Measurements from ENCODE around the gene IRX5. TPM values are rescaled to one million over a fixed set of nuclear protein-coding genes. Genes with fewer than 3 reads are reported as not detected.

The IRX5 gene
- total RNA-seq, 1 donor from 2014 or later = 4.7 TPM

DNA sequence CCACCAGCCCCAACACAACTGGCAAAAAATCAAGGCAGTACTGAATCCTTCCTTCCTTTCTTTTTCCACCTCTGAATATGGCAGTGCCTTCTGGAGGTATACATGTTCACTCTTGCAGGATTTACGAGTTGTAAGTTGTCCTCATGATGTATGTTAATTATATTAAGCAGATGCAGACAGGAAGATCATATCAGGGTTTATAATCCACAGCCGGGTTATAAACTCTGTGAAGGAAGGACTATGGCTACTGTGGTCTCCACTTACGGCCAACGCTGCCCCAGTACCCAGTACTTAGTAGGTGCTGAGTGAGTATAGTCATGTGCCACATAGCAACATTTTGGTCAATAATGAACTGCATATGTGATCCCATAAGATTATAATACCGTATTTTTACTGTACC, 19.6 kb upstream of the IRX5 start:
- Mint-ChIP-seq H3K4me3 (ENCODE audit: unreplicated experiment) (no peak overlapping the region), H3K27me3 (ENCODE audit: unreplicated experiment) (peaks cover 5% of the 10 kb centered on the region), H3K27ac (ENCODE audit: unreplicated experiment) (no peak overlapping the region), H3K9me3 (ENCODE audit: unreplicated experiment) (peaks cover 2% of the 10 kb centered on the region), H3K4me1 (ENCODE audit: low read depth, unreplicated experiment) (no peaks in the 10 kb centered on the region), H3K36me3 (ENCODE audit: unreplicated experiment) (no peaks in the 10 kb centered on the region)
- DNase-seq = no peak
- TF ChIP-seq, protein P1, sequence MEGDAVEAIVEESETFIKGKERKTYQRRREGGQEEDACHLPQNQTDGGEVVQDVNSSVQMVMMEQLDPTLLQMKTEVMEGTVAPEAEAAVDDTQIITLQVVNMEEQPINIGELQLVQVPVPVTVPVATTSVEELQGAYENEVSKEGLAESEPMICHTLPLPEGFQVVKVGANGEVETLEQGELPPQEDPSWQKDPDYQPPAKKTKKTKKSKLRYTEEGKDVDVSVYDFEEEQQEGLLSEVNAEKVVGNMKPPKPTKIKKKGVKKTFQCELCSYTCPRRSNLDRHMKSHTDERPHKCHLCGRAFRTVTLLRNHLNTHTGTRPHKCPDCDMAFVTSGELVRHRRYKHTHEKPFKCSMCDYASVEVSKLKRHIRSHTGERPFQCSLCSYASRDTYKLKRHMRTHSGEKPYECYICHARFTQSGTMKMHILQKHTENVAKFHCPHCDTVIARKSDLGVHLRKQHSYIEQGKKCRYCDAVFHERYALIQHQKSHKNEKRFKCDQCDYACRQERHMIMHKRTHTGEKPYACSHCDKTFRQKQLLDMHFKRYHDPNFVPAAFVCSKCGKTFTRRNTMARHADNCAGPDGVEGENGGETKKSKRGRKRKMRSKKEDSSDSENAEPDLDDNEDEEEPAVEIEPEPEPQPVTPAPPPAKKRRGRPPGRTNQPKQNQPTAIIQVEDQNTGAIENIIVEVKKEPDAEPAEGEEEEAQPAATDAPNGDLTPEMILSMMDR (IDR thresholded peaks at IDR 0.05; ENCODE audit: partially characterized antibody, unreplicated experiment) = no peak

GRCh38 chr16:54912720-54913119, 17.9 kb upstream of the IRX5 start:
- no peaks in the 10 kb centered on the region for H3K36me3 Mint-ChIP-seq (ENCODE audit: unreplicated experiment)
- no peaks in the 10 kb centered on the region for H3K4me1 Mint-ChIP-seq (ENCODE audit: low read depth, unreplicated experiment)
- no peak overlapping the region for H3K27ac Mint-ChIP-seq (ENCODE audit: unreplicated experiment)

DNA sequence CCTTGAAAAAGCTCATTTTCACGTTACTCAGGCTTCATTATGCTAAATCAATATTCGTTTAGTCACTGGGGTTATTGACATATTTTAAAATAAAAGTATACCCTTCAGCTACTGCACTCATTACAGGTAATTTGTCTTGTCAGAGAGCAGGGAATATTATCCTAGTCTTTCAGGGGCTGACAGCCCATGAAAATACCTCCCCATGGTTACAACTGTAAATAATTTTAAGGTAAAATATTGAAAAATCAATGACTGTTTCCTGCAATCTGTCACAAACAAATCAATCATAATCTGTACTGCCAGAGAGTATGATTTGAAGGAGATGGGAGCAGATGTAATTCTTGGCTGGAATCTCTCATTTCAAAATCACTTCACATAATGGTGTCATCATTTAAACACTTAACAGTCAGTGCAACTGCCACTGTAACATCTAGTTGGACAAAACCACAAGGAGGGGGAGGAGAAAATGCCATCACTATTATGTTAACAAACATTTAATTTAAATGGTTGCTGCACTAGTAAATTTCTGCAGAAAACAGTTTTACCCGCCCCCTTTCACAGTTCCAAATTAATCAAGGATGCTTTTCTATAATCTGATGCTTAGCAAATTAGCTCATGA, 9.3 kb upstream of the IRX5 start:
- DNase-seq = no peak
- TF ChIP-seq, protein P1 (IDR thresholded peaks at IDR 0.05; ENCODE audit: partially characterized antibody, unreplicated experiment) = no peak
- Mint-ChIP-seq H3K4me1 (ENCODE audit: low read depth, unreplicated experiment) (peaks cover 12% of the 10 kb centered on the region), H3K9me3 (ENCODE audit: unreplicated experiment) (no peaks in the 10 kb centered on the region), H3K4me3 (ENCODE audit: unreplicated experiment) (peak overlapping the region; percentile 10), H3K27me3 (ENCODE audit: unreplicated experiment) (no peaks in the 10 kb centered on the region), H3K27ac (ENCODE audit: unreplicated experiment) (no peak overlapping the region), H3K36me3 (ENCODE audit: unreplicated experiment) (no peaks in the 10 kb centered on the region)

More at GRCh38 chr16:54912720-54913119, 17.9 kb upstream of the IRX5 start:
- Mint-ChIP-seq H3K27me3 (ENCODE audit: unreplicated experiment) (peaks cover 5% of the 10 kb centered on the region), H3K9me3 (ENCODE audit: unreplicated experiment) (peaks cover 2% of the 10 kb centered on the region), H3K4me3 (ENCODE audit: unreplicated experiment) (no peak overlapping the region)
- TF ChIP-seq, protein P1 (IDR thresholded peaks at IDR 0.05; ENCODE audit: partially characterized antibody, unreplicated experiment) = no peak
- DNase-seq = no peak

DNA sequence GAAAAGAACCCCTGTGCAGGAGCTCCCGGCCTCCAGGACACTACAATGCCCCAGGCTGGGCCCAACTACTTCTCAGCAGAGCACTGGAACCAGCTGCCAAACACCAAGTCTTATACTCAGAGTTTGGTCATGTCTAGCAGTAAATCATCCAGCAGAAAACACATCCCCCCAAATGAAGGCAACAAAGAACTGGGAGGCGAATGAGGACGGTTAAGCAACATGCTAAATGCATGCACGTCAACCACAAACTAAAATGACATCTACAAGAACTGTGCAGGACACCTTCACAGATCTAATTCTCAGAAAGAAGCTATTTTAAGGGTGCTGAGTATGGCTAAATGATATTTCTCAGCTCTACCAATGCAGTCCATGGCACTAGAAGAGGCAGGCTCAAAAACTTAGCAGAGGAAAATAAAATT, 7.6 kb upstream of the IRX5 start:
- Mint-ChIP-seq H3K9me3 (ENCODE audit: unreplicated experiment) (peaks cover 3% of the 10 kb centered on the region), H3K4me1 (ENCODE audit: low read depth, unreplicated experiment) (peaks cover 20% of the 10 kb centered on the region), H3K4me3 (ENCODE audit: unreplicated experiment) (no peak overlapping the region), H3K36me3 (ENCODE audit: unreplicated experiment) (no peaks in the 10 kb centered on the region), H3K27ac (ENCODE audit: unreplicated experiment) (no peak overlapping the region), H3K27me3 (ENCODE audit: unreplicated experiment) (peaks cover 6% of the 10 kb centered on the region)
- no peak for DNase-seq
- TF ChIP-seq, protein P1 (IDR thresholded peaks at IDR 0.05; ENCODE audit: partially characterized antibody, unreplicated experiment) = no peak

DNA sequence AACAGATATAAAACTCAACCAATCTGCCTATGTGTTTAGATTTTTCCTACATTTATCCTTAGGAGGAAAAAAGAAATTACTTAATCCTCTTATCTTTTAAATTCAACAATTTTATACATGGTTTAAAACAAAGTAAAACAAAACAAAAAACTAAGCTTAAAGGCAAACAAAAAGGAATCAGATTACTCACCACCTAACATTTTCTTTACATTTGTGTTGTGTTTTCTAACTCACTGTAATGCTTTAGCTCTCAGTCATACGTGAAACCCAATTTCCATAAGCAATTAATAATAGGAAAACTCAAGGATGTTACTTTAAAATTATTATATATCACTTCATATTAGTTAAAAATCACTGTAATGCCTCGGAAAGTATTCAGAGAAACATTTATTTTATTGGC, 6.7 kb upstream of the IRX5 start:
- H3K4me3 Mint-ChIP-seq (ENCODE audit: unreplicated experiment) = no peak overlapping the region
- H3K9me3 Mint-ChIP-seq (ENCODE audit: unreplicated experiment) = peaks cover 3% of the 10 kb centered on the region
- no peak for DNase-seq
- peaks cover 7% of the 10 kb centered on the region for H3K27me3 Mint-ChIP-seq (ENCODE audit: unreplicated experiment)
- H3K4me1 Mint-ChIP-seq (ENCODE audit: low read depth, unreplicated experiment) = peaks cover 19% of the 10 kb centered on the region
- TF ChIP-seq, protein P1 (IDR thresholded peaks at IDR 0.05; ENCODE audit: partially characterized antibody, unreplicated experiment) = no peak
- H3K36me3 Mint-ChIP-seq (ENCODE audit: unreplicated experiment) = no peaks in the 10 kb centered on the region
- no peak overlapping the region for H3K27ac Mint-ChIP-seq (ENCODE audit: unreplicated experiment)
